NCI-H2196 (cell line): ENCODE measurements around the gene NOM1.

Experiments
- DNase-seq: peaks from one replicate; lab custom pipeline; 2025; ENCODE audit not compliant: unreplicated experiment; lab: John Stamatoyannopoulos, UW

Gene NOM1

DNA sequence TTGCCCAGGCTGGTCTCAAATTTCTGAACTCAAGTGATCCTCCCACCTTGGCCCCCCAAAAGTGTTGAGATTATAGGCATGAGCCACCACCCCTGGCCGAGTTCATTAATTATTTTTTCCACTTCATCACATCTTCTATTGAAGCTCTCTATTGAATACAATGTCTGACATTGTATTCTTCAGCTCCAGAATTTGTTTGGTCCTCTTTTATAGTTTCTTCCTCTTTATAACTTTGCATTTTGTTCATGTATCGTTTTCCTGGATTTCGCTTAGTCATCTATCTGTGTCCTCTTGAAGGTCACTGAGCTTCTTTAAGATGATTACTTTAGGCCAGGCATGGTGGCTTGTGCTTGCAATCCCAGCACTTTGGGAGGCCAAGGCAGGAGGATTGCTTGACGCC is 30.2 kb downstream of the NOM1 start:
- no peak for DNase-seq

DNA sequence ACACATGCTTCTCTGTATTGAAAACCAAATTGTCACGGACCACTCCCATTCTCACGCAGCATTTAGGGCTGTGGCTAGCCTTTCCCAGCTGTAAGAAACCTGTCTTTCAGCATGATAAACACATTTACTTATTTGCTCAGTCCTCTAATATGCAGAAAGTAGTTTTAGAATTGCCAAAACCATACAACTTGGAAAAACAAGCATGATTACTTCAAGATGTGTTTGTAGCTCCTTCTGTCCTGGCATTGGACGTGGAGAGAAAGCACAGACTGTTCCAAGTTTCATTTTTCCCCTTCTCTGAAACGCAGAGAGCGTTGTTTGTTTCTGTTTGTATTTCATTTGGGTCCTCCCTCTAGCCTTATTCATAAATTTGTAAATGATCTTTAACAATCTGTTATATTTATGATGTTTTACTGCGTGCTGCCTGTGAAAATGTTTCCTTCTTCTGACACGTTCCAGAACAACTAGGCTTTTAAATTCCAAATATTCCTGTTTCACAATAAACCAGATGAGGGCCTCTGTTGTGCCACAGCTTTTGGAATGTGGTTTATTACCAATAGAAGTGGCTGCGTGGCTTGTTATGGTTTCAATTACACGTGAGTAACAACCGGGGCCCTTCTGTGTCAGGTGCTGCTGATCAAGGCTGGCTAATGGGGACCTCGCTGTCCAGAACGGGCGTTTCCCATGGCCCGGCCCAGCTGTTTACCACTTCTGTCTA is 34.8 kb downstream of the NOM1 start:
- DNase-seq: no peak

GRCh38 chr7:156985101-156985992 is 35.8 kb downstream of the NOM1 start:
- DNase-seq: no peak

DNA sequence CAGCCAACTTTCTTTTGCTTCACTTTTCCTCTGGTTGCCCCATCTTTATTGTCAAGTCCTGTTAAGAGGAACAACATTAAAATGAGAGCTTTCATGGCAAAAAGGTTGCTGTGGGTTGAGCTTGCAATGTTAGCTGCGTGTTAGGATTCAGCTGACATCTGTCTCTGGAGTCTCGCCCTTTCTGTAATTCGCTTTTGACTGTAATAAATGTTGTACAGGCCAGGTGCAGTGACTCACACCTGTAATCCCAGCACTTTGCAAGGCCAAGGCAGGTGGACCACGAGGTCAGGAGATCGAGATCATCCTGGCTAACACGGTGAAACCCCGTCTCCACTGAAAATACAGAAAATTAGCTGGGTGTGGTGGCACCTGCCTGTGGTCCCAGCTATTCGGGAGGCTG is 36.9 kb downstream of the NOM1 start:
- DNase-seq: no peak

GRCh38 chr7:156988343-156989185 is 39.1 kb downstream of the NOM1 start:
- no peak for DNase-seq

DNA sequence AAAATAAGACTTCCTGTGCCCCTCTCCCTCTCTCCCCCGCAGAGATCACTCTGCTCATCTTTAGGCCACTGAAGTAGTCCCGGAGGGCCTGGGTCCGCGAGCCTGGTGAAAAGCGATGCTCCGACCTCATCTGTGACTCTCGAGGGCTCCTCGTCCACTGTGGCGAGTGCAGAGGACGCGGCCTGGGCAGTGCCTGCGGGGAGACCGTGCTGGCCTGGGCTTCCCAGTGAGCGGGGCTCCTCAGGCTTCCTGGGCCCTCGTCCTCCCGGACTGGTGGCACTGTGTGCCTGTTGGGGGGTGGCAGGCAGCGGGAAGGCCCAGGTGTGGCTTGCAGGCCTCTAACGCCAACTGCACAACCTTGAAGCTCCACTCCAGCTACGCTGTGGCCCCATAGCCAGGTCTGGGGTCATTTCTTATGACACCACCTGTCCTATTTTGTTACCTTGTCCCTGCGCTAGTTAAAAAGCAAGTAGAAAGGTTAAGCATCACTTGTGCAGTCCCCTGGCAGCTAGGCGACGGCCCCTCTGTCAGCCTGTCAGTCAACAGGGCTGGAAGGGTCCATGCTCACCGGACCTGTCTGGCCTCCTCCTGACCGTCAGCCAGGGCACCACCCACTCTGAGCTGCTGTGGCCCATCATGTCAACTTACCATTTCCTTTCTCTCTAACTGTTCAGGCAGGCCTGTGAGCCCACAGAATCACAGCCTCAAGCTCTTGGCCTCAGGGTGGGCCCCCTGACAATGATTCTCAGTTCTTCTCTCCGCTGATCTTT is 40.4 kb downstream of the NOM1 start:
- no peak for DNase-seq

DNA sequence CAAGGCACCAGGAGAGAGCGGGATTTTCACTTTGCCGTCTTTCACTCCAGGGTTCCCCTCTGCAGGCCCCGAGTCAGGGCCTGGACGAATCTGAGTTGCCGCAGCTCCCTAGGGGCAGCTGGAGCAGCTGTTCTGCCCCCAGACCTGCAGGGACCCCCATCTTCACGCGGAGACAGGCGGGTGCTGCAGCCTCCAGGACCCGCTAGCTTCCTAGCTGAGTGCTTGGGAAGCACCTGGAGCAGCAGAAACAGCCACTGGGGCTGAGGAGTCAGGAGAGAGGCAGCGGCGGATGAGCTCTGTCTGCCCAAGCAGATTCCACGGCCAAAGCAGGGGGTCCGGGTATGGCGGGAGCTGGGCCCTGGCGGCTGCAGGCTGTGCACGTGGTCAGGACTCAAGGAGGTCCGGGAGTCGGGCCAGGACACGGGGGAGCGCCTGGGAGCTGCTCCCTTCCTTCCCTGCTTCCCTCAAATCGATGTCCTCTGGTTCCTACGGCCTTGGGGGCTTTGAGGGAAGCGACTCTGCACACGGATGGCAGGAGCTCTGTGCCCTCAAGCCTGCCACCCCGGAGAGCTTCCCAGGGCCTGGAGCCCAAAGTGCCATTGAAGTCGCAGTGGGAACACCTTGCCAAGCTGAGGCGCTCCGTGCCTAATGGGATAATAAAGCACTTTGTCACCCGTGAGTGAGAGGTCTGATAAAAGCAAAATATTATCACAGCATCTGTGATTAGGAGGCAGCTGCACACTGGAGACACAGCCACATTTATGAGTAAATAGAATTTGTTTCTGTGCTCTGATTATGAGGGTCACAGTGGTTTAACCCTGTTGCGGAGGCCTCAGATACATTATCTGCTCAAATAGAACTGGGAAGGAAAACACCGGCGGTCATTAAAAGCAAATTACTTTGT is 43.8 kb downstream of the NOM1 start:
- no peak for DNase-seq

- DNase-seq: no peak
These were observed 44.4 kb downstream of the NOM1 start for GRCh38 chr7:156993925-156994235.

DNA sequence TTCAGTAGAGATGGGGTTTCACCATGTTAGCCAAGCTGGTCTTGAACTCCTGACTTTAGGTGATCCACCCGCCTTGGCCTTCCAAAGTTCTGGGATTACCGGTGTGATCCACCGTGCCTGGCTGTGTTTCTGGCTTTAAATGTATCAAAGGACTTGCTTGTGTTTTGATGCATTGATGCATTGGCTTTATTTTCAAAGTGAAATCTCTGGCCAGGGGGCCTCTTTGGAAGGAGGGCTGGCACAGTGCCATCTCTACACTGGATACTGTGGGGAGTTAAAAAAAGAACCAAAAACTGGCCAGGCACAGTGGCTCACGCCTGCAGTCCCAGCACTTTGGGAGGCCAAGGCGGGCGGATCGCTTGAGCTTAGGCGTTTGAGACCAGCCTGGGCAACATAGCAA is 44.9 kb downstream of the NOM1 start:
- DNase-seq: no peak

DNA sequence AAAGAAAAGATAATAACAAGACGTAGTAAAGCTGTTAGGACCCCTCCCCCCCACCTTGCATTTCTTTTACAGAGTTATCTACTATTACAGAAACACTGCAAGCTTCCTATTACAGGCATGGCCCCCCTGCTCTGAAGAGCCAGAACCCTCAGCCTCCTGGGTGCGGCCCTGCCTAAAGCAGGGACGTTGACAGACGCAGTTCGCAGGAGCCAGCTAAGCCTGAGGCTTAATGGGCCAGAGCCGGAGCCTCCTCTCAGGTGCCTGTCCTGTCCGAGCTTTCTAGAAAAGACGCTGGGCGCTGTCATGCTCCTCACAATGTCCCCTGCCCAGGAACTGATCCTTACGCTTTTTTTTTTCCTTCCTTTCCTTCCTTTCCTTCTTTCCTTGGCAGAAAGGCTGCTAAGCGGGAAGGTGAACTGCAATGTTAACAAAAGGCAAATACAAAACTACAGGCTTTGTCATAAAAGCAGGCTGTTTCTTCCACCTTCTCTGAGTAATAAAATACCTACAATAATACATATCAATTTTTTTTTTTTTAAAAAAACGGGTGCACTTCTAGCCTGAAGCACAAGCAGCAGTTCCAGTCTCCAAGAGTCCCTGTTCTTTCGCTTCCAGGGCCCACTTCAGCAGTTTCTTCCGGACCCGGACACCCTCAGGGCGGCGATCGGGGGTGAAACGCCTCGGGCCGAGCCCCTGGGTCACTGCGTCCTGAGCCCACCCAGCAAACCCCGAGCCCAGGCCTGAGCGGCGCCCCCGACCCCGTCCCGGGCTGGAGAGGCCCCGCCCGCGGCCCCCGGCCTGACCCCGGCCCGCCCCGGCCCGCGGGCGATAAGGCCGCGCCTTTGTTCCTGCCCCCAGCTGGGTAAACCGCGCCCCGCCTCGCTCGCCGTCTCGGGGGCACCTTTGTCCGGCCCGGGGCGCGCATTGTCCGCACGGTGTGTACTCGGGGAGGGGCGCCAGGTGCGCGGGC is 49.8 kb downstream of the NOM1 start:
- DNase-seq: no peak

- no peak for DNase-seq
These were observed 50.6 kb downstream of the NOM1 start for GRCh38 chr7:156999958-157000726.

- no peak for DNase-seq
These were observed 51.5 kb downstream of the NOM1 start for GRCh38 chr7:157000741-157001653.

GRCh38 chr7:157001920-157002818 is 52.7 kb downstream of the NOM1 start:
- DNase-seq: no peak

- DNase-seq: no peak
These were observed 53.4 kb downstream of the NOM1 start for GRCh38 chr7:157002819-157003421.

GRCh38 chr7:157003445-157003755 is 53.9 kb downstream of the NOM1 start:
- no peak for DNase-seq
